Measurements from ENCODE around the gene SRR. TPM values are rescaled to one million over a fixed set of nuclear protein-coding genes. Genes with fewer than 3 reads are reported as not detected.
A peak's percentile ranks its signal among the peaks of the same experiment; 100 is the strongest.
"Not testable (repeated sequence)": the region's sequence is repeated elsewhere in the genome, so short reads cannot be mapped to it uniquely, and the experiment has no call there.

The SRR gene
- 21.5 TPM for polyA plus RNA-seq (2013, experiment 1 of 2; ENCODE audit: insufficient read length)
- 21.6 TPM for polyA plus RNA-seq (2013, experiment 2 of 2; ENCODE audit: insufficient read length)

GRCh38 chr17:2303204-2304188 is at the start of gene SRR, which contains the start of gene SMG6:
SRR (plus strand) TSS chr17:2303950; CDS start chr17:2315561, 11,611 bp downstream.
SMG6 (minus strand) TSS chr17:2303785; CDS start chr17:2303720, 65 bp downstream.
- peak; percentile 93 for DNase-seq

DNA sequence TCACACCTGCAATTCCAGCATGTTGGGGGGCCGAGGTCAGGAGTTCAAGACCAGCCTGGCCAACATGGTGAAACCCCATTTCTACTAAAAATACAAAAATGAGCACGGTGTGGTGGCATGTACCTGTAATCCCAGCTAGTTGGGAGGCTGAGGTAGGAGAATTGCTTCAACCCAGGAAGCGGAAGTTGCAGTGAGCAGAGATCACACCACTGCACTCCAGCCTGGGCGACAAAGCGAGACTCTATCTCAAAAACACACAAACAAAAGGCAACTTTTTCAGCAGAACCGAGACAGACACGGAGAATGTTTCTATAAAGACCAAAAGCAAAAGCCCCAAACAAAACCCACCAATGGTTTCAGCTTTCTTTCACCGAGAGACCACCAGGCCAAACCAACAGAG is 44.9 kb upstream of the SRR start:
- not testable (repeated sequence) for DNase-seq

DNA sequence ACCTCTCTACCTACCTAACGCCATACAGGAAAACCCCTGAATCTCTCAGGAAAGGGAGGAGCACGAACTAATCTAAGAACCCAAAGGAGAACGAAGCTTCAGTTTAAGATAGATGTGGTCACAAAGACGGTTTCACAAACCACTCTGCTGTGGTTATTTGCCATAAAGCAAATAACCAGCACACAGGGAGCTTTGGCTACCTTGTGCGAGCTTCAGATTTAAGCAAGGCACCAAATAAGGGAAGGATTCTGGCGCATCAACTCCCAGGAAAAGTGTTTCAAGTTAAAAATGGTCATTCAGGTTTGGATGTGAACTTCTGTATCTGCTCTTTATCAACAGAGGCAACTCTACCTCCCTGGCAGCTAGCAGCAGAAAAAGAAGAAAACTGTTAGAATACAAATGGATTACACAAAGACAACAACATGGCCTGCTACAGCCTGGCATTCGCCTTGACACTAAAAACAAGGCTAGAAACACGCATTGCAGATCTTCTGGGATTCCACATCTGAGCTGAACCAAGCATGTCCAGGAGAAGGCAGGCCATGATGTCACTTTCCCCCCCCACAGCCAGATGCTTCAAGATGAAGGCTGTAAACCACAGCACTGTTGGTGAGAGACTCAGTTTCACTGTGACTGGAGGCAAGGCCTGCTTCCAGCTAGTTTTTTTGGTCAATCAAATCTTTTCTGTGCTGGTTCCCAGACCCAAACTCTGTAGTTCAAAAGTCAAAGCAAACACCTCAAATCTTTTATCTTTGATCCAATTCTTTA is 43.8 kb upstream of the SRR start:
- DNase-seq = peak; percentile 69

- DNase-seq = peak; percentile 87
These were observed 41.6 kb upstream of the SRR start for GRCh38 chr17:2262135-2262587.

DNA sequence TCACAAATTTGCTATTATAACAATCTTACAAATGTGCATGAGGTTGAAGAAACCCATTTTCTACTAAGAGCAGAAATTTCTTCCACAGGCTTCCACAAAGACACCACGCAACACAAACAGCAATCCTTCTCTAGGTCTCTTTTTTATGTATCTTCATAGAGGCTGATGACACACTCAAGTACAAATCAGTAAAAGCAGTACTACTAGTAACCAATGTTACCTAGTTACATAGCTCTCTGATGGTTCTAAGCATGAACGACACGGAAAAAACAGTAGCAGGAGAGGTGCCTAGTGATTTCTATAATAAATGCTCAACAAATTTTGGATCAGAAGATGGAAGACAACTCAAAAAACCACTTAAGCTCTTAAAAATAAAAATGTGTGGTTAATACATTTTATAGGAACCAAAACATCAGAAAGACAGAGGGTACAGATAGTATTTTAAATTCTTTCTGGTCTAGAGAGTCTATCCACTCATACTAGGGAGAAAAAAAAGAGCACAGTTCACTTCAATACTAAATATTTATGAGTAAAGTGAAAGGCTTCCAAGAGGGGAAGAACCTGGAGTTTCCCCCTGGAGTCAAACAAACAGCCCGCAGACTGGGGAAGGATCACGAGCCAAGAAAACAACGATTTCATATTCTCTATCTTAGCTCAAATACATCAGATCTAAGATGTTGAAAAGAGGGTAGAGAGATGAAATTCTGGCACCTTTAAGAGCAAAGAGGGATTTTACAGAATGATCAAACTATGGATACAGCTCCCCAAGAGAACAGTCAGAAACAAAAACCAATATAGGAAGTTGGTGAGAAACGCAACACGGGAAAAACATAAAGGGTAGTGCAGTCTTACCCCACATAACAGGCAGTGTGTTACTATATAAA is 40.3 kb upstream of the SRR start:
- DNase-seq = peak; percentile 22

GRCh38 chr17:2264067-2264860 is 39.5 kb upstream of the SRR start:
- peak; percentile 50 for DNase-seq

DNA sequence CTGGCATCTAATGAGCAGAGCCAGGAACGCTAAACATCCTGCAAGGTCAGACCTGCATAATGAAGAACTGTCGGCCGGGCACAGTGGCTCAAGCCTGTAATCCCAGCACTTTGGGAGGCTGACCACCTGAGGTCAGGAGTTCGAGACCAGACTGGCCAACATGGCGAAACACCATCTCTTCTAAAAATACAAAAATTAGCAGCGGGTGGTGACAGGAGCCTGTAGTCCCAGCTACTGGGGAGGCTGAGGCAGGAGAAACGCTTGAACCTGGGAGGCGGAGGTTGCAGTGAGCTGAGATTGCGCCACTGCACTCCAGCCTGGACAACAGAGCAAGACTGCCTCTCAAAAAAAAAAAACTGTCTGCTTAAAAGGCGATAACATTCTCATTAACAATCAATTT is 38.6 kb upstream of the SRR start:
- DNase-seq = not testable (repeated sequence)

DNA sequence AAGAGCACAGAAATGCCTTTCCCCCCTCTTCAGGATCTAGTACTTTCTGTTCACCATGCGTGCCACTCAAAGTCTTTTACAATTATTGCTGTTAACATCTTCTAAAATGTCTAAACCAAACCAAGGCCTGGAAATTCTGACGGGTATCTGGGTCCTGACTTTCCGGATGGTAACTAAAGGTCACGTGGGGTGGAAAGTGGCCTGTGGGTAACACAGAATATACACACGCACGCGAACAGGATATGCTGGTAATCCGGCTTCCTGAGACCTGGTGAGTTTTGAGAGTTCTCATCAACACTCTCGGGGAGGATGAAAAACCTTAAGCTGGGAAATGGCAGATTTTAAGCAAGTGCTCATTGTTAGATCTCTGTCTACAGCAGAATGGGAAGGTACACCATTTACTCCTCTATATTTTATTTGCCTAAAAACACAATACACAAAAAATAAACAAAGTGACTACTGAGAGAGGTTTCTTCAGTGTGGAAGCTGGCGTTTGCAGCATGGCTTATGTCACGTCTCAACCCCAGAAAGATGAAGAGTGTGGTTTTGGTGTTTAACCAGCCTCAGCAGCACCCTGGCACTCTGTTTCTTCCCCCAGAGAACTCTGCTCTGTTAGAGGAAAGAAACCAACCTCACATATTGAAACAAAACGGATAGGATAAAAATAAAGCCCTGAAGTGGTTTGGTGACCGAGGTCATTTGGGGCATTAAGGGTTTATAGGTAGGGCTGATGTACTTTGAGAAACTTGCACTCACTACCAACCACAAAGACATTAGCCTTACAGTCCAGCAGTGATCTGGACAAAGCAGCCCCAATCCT is 37.5 kb upstream of the SRR start:
- DNase-seq = no peak

DNA sequence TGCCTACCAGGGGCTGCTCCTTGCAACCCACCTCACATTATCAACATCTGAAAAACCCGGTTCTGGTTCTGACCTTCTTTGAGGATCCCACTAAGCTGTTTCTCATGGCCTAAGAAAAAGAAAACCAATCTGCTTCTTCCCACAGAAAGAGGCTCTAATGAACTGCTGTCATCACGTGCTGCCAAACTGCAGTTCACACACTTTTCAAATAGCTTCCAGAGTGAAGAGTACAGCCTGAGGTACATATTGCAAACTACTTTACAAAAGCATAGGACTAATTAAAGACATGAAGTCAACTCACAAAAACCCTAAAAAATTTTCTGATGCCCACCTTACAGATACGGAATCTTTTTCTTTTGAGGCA is 36.9 kb upstream of the SRR start:
- DNase-seq = no peak

- no peak for DNase-seq
These were observed 36.4 kb upstream of the SRR start for GRCh38 chr17:2267354-2267753.

- no peak for DNase-seq
These were observed 31.6 kb upstream of the SRR start for GRCh38 chr17:2271985-2272702.

DNA sequence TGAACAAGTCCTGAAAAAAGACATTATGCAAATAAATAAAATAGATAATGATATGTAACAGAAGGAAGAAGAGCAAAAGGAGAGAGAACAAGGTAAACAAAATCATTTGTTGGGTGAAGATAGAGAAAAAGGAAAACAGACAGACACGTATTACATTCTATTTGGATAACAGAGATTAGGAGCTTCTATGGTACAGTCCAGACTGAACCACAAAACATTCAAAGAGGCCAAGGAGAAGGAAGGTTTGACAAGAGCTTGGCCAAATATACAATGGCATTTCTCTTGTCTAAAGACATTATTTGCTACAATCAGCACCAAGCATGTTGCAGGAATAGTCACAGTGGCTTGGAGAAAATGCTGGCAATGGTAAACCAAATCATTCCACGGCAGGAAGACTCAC is 29.3 kb upstream of the SRR start:
- DNase-seq = no peak

DNA sequence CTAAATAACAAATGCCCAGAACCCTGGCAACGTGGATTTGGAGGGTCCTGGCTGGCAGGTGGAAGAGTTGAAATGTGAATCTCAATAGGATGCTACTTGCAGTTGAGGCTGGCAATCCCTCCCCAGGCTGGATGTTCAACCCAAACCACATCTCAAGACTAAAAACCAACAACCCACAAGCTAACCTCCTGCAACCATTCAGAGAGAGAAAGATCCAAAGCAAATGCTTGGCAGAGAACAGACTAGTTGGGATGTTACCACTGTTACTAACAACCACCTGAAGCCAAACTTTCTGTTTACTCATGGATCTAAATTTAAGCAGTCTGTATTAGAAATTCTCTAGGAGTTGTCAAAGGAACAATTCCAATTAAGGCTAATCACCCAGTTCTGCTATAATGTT is 28.0 kb upstream of the SRR start:
- DNase-seq = no peak

- no peak for DNase-seq
These were observed 26.1 kb upstream of the SRR start for GRCh38 chr17:2277429-2278170.

DNA sequence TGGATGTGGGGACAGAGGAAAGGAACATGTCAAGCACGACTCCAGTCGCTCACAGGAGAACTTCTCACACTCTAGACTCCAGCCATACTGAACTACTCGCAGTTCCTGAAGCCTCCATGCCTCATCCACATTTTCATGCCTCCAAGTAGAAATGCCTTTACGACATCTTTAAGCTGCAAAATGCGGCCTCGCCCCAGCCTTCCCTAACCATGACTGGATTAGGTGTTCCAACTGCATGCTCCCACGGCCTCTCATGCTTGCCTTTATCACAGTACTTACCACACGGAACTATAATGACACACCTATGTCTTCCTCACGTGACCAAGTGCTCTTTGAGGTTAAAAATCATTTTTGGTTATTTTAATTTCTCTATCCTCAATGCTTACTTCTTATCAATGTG is 24.0 kb upstream of the SRR start:
- no peak for DNase-seq

GRCh38 chr17:2282297-2282873 is 21.4 kb upstream of the SRR start:
- peak; percentile 91 for DNase-seq

GRCh38 chr17:2283302-2283701 is 20.4 kb upstream of the SRR start:
- no peak for DNase-seq

DNA sequence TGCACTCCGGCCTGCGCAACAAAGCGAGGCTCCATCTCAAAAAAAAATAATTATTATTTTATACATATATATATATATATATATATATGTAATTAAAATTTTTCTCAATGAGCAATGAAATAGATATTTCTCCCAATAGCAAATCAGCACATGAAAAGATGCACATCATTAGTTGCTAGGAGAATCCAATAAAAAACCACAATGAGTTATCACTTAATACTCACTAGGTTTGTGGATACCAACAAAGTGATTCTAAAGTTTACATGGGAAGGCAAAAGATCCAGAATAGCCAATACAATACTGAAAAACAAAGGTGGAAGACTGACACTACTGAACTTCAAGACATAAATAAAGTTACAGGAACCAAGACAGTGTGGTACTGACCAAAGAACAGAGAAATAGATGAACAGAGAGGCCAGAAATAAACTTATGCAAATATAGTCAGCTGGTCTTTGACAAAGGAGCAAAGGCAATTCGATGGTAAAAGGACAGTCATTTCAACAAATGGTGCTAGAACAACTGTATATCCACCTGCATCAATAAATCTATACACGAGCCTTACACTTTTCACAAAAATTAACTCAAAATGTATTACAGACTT is 13.8 kb upstream of the SRR start:
- no peak for DNase-seq

All from fibroblast of skin of scalp (primary cell).